Brain microvascular endothelial cell (primary cell): ENCODE data around the gene TNFRSF1B.

Source experiments
- DNase-seq: peaks from one replicate; pipeline ENCODE4 v3.0.0-alpha.2; 2020
- H3K27ac ChIP-seq: fragments of 250-450 bp; sonication (Bioruptor Pico); 2 replicates; pipeline ENCODE4 v1.5.1; 2020; ENCODE audit warnings: mild to moderate bottlenecking, moderate library complexity
- H3K27me3 ChIP-seq: fragments of 250-450 bp; sonication (Bioruptor Pico); replicated peaks from 2 replicates; pipeline ENCODE4 v1.5.1; 2020; ENCODE audit warnings: mild to moderate bottlenecking
- H3K36me3 ChIP-seq: fragments of 250-450 bp; sonication (Bioruptor Pico); replicated peaks from 2 replicates; pipeline ENCODE4 v1.5.1; 2020; ENCODE audit warnings: mild to moderate bottlenecking
- H3K4me3 ChIP-seq: 2 replicates; pipeline ENCODE4 v1.5.1; 2011; ENCODE audit warnings: low read depth, mild to moderate bottlenecking, control low read depth, low read length, moderate library complexity
- CTCF ChIP-seq: IDR thresholded peaks from 2 replicates; pipeline ENCODE4 v1.5.1; 2011; ENCODE audit warnings: low read depth, mild to moderate bottlenecking, moderate library complexity, low read length, control low read depth, inconsistent platforms; ENCODE audit errors: missing control alignments
- in situ Hi-C: cut with HindIII; loops from 2 replicates; pipeline ENCODE4 v1.10.0; 2017; ENCODE audit warnings: low sequenced_read_pairs, low pct_ligation_motif_present

Gene TNFRSF1B

GRCh38 chr1:12184008-12184681 is 17.4 kb downstream of the TNFRSF1B start:
- peak; percentile 61 for TF ChIP-seq CTCF
- Histone ChIP-seq H3K27ac (peak overlapping the region; percentile 74), H3K36me3 (no peaks in the 10 kb centered on the region), H3K4me3 (no peak overlapping the region), H3K27me3 (no peaks in the 10 kb centered on the region)
- in situ Hi-C loops: no loop called here
- peak; percentile 66 for DNase-seq

GRCh38 chr1:12185036-12185917 is 18.5 kb downstream of the TNFRSF1B start:
- DNase-seq: no peak
- Histone ChIP-seq H3K27ac (peak overlapping the region; percentile 74), H3K27me3 (no peaks in the 10 kb centered on the region), H3K4me3 (no peak overlapping the region), H3K36me3 (no peaks in the 10 kb centered on the region)
- in situ Hi-C loops: no loop called here
- no peak for TF ChIP-seq CTCF

- DNase-seq: no peak
- Histone ChIP-seq H3K36me3 (no peaks in the 10 kb centered on the region), H3K4me3 (no peak overlapping the region), H3K27ac (no peak overlapping the region), H3K27me3 (no peaks in the 10 kb centered on the region)
- TF ChIP-seq CTCF: no peak
- in situ Hi-C loops: no loop called here
These were observed 19.3 kb downstream of the TNFRSF1B start for GRCh38 chr1:12185918-12186678.

DNA sequence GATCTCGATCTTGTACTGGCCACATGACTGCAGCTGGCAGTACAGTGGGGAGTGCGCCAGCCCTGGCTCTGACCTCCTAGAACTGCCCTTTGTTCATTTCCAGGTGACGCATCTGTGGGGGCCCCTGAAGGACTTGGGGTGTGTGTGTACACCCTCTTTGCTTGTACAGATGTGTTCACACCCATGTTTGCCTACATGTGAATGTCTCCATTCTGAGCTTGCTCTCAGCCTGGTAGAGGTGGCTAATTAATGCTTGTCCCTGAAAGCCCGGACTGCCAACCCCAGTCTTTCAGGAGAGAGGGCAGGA is 19.8 kb downstream of the TNFRSF1B start:
- Histone ChIP-seq H3K27ac (no peak overlapping the region), H3K27me3 (no peaks in the 10 kb centered on the region), H3K4me3 (no peak overlapping the region), H3K36me3 (no peaks in the 10 kb centered on the region)
- in situ Hi-C loops: no loop called here
- DNase-seq: no peak
- no peak for TF ChIP-seq CTCF

DNA sequence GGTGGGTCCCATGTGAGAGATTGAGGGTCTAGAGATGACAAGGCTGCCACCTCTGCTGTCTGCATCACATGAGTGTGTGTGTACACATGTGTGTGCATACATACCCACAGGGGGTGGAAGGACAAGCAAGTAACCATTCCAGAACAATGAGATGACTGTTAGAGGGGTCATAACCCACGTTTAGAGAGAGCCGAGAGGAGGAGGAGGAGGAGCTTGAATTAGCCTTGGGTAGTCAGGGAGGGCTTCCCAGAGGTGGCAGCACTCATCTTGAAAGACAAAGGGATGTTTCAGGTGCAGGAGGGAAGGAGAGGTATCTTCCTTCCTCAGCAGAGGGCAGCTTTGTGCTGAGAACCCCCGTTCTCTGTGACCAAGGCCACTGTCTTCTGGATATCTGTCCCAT is 21.3 kb downstream of the TNFRSF1B start:
- H3K4me3 ChIP-seq: no peak overlapping the region
- no peaks in the 10 kb centered on the region for H3K36me3 ChIP-seq
- no peak for TF ChIP-seq CTCF
- no peak overlapping the region for H3K27ac ChIP-seq
- in situ Hi-C loops: no loop called here
- H3K27me3 ChIP-seq: no peaks in the 10 kb centered on the region
- peak; percentile 21 for DNase-seq
